Type B pancreatic cell (in vitro differentiated cells): ENCODE measurements around the gene KCND2. TPM values are rescaled to one million over a fixed set of nuclear protein-coding genes. Genes with fewer than 3 reads are reported as not detected.

Source experiments
- DNase-seq: peaks from one replicate; pipeline ENCODE4 v3.0.0; 2021; ENCODE audit warnings: mixed read lengths; ENCODE audit not compliant: unreplicated experiment; ENCODE audit errors: extremely low spot score
- H3K27ac Mint-ChIP-seq: 2 replicates; pipeline ENCODE4 v1.8.0; 2021; ENCODE audit warnings: mild to moderate bottlenecking, mixed read lengths
- H3K27me3 Mint-ChIP-seq: 2 replicates; pipeline ENCODE4 v1.8.0; 2021; ENCODE audit warnings: mixed read lengths
- H3K36me3 Mint-ChIP-seq: 2 replicates; pipeline ENCODE4 v1.8.0; 2021; ENCODE audit warnings: mixed read lengths
- H3K4me1 Mint-ChIP-seq: one replicate; pipeline ENCODE4 v1.8.0; 2021; ENCODE audit warnings: mixed read lengths; ENCODE audit not compliant: unreplicated experiment
- H3K4me3 Mint-ChIP-seq: 2 replicates; pipeline ENCODE4 v1.8.0; 2021; ENCODE audit warnings: mild to moderate bottlenecking, mixed read lengths
- H3K9me3 Mint-ChIP-seq: 2 replicates; pipeline ENCODE4 v1.8.0; 2021; ENCODE audit warnings: mixed read lengths
- CTCF ChIP-seq: fragments of 200-600 bp; sonication (generic); conservative IDR thresholded peaks from 2 replicates; pipeline ENCODE4 v1.5.0; 2021; ENCODE audit warnings: antibody characterized with exemption, mild to moderate bottlenecking
- total RNA-seq: library from RNA; stranded (reverse); gene quantifications from 2 replicates; pipeline ENCODE4 v1.2.1, GENCODE V29; 2021; ENCODE audit warnings: low replicate concordance

KCND2 gene
- total RNA-seq, 1 donor from 2014 or later, result 3.2 TPM

DNA sequence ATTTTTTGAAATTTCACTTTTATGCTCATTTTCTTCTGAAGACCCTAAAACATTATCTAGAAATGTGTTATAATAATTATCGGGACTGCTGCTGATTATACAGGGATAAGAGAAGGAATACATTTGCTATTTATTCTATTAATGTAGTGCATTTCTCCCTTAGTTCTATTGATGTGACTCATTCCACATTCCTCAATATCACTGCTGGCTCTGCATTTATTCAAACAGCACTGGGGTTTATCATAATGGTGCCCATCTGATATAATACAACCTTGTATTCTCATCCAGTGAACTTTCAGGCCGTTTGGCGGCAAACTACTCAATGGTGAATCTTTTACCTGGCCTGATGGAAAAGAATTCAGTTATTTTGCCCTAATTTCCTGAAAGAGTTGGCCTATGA is 7.8 kb downstream of the KCND2 start:
- no peak overlapping the region for H3K4me3 Mint-ChIP-seq
- no peaks in the 10 kb centered on the region for H3K36me3 Mint-ChIP-seq
- no peak overlapping the region for H3K27ac Mint-ChIP-seq
- no peaks in the 10 kb centered on the region for H3K9me3 Mint-ChIP-seq
- no peaks in the 10 kb centered on the region for H3K27me3 Mint-ChIP-seq
- no peak for DNase-seq
- H3K4me1 Mint-ChIP-seq, result no peaks in the 10 kb centered on the region
- TF ChIP-seq CTCF, result no peak

- Mint-ChIP-seq H3K27ac (no peak overlapping the region), H3K4me3 (no peak overlapping the region), H3K27me3 (no peaks in the 10 kb centered on the region), H3K36me3 (no peaks in the 10 kb centered on the region), H3K9me3 (no peaks in the 10 kb centered on the region), H3K4me1 (no peaks in the 10 kb centered on the region)
- TF ChIP-seq CTCF, result no peak
- no peak for DNase-seq
Measured at GRCh38 chr7:120293027-120293426, 20.1 kb downstream of the KCND2 start.

GRCh38 chr7:120302190-120302589 is 29.2 kb downstream of the KCND2 start:
- Mint-ChIP-seq H3K36me3 (no peaks in the 10 kb centered on the region), H3K4me3 (no peak overlapping the region), H3K4me1 (no peaks in the 10 kb centered on the region), H3K9me3 (no peaks in the 10 kb centered on the region), H3K27me3 (peaks cover 3% of the 10 kb centered on the region), H3K27ac (no peak overlapping the region)
- TF ChIP-seq CTCF, result no peak
- no peak for DNase-seq

GRCh38 chr7:120303105-120303504 is 30.1 kb downstream of the KCND2 start:
- no peaks in the 10 kb centered on the region for H3K9me3 Mint-ChIP-seq
- DNase-seq, result no peak
- H3K36me3 Mint-ChIP-seq, result no peaks in the 10 kb centered on the region
- no peak for TF ChIP-seq CTCF
- H3K27me3 Mint-ChIP-seq, result peaks cover 3% of the 10 kb centered on the region
- H3K4me1 Mint-ChIP-seq, result no peaks in the 10 kb centered on the region
- H3K27ac Mint-ChIP-seq, result no peak overlapping the region
- no peak overlapping the region for H3K4me3 Mint-ChIP-seq

DNA sequence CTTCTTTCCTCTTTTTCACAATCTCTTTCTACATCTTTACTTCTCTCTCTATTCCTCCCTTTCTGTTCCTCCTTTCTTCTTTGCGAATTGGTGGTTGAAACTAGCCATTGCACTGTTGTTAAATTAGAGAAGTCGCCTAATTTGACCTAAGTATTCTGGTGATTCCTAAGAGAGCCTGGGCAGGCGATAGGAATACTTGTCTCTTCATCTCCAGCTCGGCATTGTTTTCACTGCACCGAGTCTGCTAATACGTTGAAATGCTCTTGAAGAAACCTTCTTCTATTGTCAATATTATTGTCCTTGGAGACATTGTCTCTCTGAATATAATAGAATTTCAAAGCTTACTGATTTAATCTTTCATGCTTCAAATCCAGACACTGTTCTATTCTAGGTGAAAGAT is 31.7 kb downstream of the KCND2 start:
- H3K9me3 Mint-ChIP-seq, result no peaks in the 10 kb centered on the region
- DNase-seq, result no peak
- no peaks in the 10 kb centered on the region for H3K36me3 Mint-ChIP-seq
- H3K27ac Mint-ChIP-seq, result no peak overlapping the region
- peaks cover 3% of the 10 kb centered on the region for H3K27me3 Mint-ChIP-seq
- H3K4me1 Mint-ChIP-seq, result no peaks in the 10 kb centered on the region
- no peak overlapping the region for H3K4me3 Mint-ChIP-seq
- TF ChIP-seq CTCF, result no peak

DNA sequence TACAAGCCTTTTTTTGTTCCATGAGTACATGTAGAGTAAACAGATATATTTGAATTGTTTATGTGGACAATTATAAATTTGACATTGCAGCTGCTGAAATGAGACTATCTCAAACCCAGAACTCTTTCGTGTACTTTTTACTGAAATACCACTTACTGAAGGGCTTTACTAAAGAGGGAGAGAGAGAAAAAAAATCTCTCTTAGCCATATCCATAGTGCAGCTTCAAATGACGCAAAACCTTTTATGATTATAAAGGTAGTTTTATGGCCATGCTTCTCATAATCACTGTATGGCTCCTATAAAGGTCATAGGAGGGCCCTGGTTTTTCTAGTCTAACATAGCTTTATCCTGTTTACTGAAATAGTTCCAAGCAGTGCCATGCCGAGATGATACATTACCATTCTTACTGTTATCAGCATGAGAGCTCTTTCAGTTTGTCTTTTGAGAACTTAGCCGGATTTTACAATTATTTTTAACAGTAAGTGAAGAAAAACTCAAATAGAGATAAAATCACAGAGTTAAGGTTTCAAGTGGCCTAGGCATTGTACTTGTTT is 35.1 kb downstream of the KCND2 start:
- TF ChIP-seq CTCF, result no peak
- H3K4me1 Mint-ChIP-seq, result no peaks in the 10 kb centered on the region
- H3K36me3 Mint-ChIP-seq, result no peaks in the 10 kb centered on the region

More for the DNA sequence above, 35.1 kb downstream of the KCND2 start:
- no peaks in the 10 kb centered on the region for H3K9me3 Mint-ChIP-seq
- H3K27me3 Mint-ChIP-seq, result peaks cover 3% of the 10 kb centered on the region
- DNase-seq, result no peak
- H3K27ac Mint-ChIP-seq, result no peak overlapping the region
- no peak overlapping the region for H3K4me3 Mint-ChIP-seq
